Stimulated activated CD4-positive, alpha-beta T cell treated with anti-CD3 and anti-CD28 coated beads, Interleukin-1b, Interleukin-23, amount 100 ng/mL, for 24 hours (primary cell): ENCODE data around the gene STBD1.
"Not testable (repeated sequence)": the region's sequence is repeated elsewhere in the genome, so short reads cannot be mapped to it uniquely, and the experiment has no call there.

Source experiments
- DNase-seq, 4 experiments: peaks; one replicate each; pipeline ENCODE4 v3.0.0-alpha.2; 2020; ENCODE audit warnings: low read depth in 4 of 4, low spot score in 1 of 4

STBD1 gene

GRCh38 chr4:76315267-76315918 lies 8.9 kb downstream of the STBD1 start:
- DNase-seq, result no peak

DNA sequence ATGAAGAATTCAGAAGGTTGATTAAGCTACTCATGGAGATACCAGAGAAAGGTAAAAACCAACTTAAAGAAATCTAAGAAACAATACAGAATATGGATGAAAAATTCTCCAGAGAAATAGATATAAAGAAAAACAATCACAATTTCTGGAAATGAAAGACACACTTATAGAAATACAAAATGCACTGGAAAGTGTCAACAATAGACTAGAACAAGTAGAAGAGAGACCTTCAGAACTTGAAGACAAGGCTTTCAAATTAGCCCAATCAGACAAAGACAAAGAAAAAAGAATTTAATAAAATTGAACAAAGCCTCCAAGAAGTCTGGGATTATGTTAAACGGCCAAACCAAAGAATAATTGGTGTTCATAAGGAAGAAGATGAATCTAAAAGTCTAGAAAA lies 9.6 kb downstream of the STBD1 start:
- no peak for DNase-seq

GRCh38 chr4:76322236-76322635 lies 15.7 kb downstream of the STBD1 start:
- DNase-seq, result no peak

- DNase-seq, result no peak
These were observed 18.5 kb downstream of the STBD1 start for GRCh38 chr4:76325072-76325471.

DNA sequence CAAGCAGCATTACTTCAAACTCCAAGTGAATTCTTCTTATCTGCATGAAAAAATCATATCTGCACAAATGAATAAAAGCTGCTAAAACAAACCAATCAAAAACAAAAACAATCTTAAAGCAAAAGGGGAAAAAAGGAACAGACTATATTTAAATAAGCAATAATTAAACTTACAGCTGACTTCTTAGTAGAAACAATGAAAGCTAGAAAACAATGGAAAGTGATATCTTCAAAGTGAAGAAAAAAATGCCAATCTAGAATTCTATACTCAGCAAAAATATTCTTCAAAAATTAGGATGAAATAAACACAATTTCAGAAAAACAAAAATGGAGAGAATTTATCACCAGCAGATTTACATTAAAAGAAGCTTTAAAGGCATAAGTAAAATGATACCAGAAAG lies 20.0 kb downstream of the STBD1 start:
- no peak for DNase-seq

DNA sequence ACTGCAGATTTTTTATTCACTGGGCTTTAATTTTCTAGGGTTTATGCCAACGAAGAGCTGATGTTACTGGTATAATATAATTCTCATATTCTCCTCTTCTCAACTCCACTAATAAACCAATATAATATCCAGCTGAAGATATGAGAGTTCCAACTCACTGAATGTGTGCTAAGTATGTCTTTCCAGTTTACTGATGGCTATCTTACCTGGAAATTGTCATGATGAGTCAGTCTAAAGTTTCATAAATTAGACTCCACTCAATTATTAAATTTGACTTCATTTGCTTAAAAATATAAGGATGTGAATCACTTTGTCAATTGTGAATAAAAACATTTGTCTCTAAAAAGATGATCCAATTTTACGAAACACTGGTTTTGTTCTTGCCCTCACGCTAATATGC lies 28.4 kb downstream of the STBD1 start:
- DNase-seq, result no peak

- no peak for DNase-seq
These were observed 32.8 kb downstream of the STBD1 start for GRCh38 chr4:76339364-76339763.

- DNase-seq, result no peak
These were observed 34.5 kb downstream of the STBD1 start for GRCh38 chr4:76341063-76341462.

GRCh38 chr4:76342191-76342590 lies 35.7 kb downstream of the STBD1 start:
- no peak for DNase-seq

- no peak for DNase-seq
These were observed 36.3 kb downstream of the STBD1 start for GRCh38 chr4:76342803-76343202.

DNA sequence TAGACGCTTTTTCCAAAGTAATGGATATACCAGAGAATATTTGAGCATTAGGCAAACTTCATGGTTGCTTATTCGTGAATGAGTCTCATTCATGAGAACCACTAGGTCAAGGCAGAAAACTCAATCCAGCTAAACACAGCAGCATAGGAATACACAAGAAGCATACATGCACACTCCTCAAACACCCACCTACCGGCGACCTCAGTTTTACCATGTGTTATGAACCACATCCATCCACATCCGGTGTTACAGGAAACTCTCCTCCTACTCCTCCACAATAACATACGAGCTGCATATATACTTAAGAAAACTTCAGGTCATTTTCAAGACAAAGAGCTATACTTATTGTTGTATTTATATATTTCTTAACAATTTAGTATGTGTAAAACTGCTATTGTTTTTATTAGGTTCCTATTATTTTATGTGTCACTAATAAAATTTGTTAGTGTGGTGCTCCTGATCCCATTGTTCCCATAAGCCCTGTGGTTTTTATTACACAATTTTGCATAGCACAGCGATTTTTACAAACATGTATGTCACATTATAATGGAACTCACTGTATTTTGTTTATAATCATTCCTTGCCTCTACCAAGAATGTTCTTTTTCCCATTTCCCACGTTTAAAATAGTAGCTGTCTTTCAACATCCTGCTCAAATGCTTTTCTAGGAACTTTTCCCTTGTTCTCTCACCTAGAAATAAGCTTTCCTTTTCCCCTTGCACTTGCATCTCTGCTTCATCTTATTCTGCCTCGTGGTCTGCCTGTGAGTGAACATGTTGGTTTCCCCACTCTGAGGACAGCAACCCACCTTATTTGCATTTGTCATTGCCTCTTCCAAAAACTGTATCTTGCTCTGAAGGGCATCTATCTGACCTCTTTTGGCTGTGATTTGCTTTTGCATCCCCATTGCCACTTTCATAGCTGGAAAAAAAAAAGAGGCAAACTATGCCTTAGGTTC lies 48.3 kb downstream of the STBD1 start:
- DNase-seq, result peak in 1 of 4 experiments; percentile 8

GRCh38 chr4:76357981-76358380 lies 51.4 kb downstream of the STBD1 start:
- DNase-seq, result no peak

DNA sequence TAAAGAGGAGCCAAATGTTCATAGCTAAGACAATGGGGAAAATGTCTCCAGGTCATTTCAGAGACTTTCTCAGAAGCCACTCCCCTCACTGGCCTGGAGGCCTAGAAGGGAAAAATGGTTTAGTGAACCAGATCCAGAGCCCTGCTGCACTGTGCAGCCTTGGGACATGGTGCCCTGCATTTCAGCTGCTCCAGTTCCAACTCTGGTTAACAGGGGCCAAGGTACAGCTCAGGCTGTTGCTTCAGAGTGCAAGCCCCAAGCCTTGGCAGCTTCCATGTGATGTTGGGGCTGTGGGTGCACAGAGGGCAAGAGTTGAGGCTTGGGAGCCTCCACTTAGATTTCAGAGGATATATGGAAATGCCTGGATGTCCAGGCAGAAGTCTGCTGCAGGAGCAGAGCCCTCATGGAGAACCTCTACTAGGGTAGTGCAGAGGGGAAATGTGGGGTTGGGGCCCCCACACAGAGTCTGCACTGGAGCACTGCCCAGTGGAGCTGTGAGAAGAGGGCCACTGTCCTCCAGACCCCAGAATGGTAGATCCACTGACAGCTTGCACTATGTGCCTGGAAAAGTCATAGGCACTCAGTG lies 53.4 kb downstream of the STBD1 start:
- DNase-seq, result not testable (repeated sequence)
